ENCODE measurements around the gene GATA2. TPM values are rescaled to one million over a fixed set of nuclear protein-coding genes. Genes with fewer than 3 reads are reported as not detected.
A peak's percentile ranks its signal among the peaks of the same experiment; 100 is the strongest.

Gene GATA2
- total and polyA plus RNA-seq, 5 donors: 9.7 to 18.1 (median 14.3) TPM

- H3K27me3 ChIP-seq (ENCODE audit: control insufficient read depth, insufficient read depth): no peaks in the 10 kb centered on the region
- WGBS: 90% methylated on average over 21 of the region's 21 CpGs
- H3K4me3 ChIP-seq (ENCODE audit: low read length): no peak overlapping the region
- intact Hi-C loops (cut with DNase I): no loop called here
- peak in 1 of 3 donors; percentile 6 for DNase-seq
- H3K4me1 ChIP-seq (ENCODE audit: control insufficient read depth, insufficient read depth, low read length): no peaks in the 10 kb centered on the region
- no peak overlapping the region for H3K27ac ChIP-seq (ENCODE audit: low read length)
- H3K9me3 ChIP-seq (ENCODE audit: control insufficient read depth, low read length): no peaks in the 10 kb centered on the region
- ATAC-seq: no peak
Observed at GRCh38 chr3:128452678-128453275, 40.2 kb downstream of the GATA2 start.

GRCh38 chr3:128452120-128452519 is 40.9 kb downstream of the GATA2 start:
- 89% methylated on average over 9 of the region's 9 CpGs for WGBS
- ATAC-seq: no peak
- Histone ChIP-seq H3K4me3 (ENCODE audit: low read length) (no peak overlapping the region), H3K4me1 (ENCODE audit: control insufficient read depth, insufficient read depth, low read length) (no peaks in the 10 kb centered on the region), H3K27me3 (ENCODE audit: control insufficient read depth, insufficient read depth) (no peaks in the 10 kb centered on the region), H3K27ac (ENCODE audit: low read length) (no peak overlapping the region), H3K9me3 (ENCODE audit: control insufficient read depth, low read length) (no peaks in the 10 kb centered on the region)
- intact Hi-C loops (cut with DNase I): no loop called here
- DNase-seq: no peak

- no peaks in the 10 kb centered on the region for H3K4me1 ChIP-seq (ENCODE audit: control insufficient read depth, insufficient read depth, low read length)
- WGBS: 86% methylated on average over 6 of the region's 6 CpGs
- intact Hi-C loops (cut with DNase I): no loop called here
Observed at GRCh38 chr3:128449111-128449638, 43.8 kb downstream of the GATA2 start.

GRCh38 chr3:128448491-128448890 is 44.5 kb downstream of the GATA2 start:
- intact Hi-C loops (cut with DNase I): no loop called here
- Histone ChIP-seq H3K9me3 (ENCODE audit: control insufficient read depth, low read length) (no peaks in the 10 kb centered on the region), H3K4me3 (ENCODE audit: low read length) (no peak overlapping the region), H3K4me1 (ENCODE audit: control insufficient read depth, insufficient read depth, low read length) (no peaks in the 10 kb centered on the region), H3K27me3 (ENCODE audit: control insufficient read depth, insufficient read depth) (no peaks in the 10 kb centered on the region), H3K27ac (ENCODE audit: low read length) (no peak overlapping the region)
- WGBS: 61% methylated on average over 6 of the region's 6 CpGs
- DNase-seq: peak in 1 of 3 donors; percentile 4
- ATAC-seq: no peak

More at GRCh38 chr3:128449111-128449638, 43.8 kb downstream of the GATA2 start:
- Histone ChIP-seq H3K27ac (ENCODE audit: low read length) (no peak overlapping the region), H3K4me3 (ENCODE audit: low read length) (no peak overlapping the region), H3K9me3 (ENCODE audit: control insufficient read depth, low read length) (no peaks in the 10 kb centered on the region), H3K27me3 (ENCODE audit: control insufficient read depth, insufficient read depth) (no peaks in the 10 kb centered on the region)
- ATAC-seq (no peak), DNase-seq (peak in 1 of 3 donors; percentile 5)

GRCh38 chr3:128447561-128448013 is 45.4 kb downstream of the GATA2 start:
- intact Hi-C loops (cut with DNase I): no loop called here
- H3K27ac ChIP-seq (ENCODE audit: low read length): no peak overlapping the region
- WGBS: 94% methylated on average over 3 of the region's 3 CpGs
- H3K4me1 ChIP-seq (ENCODE audit: control insufficient read depth, insufficient read depth, low read length): no peaks in the 10 kb centered on the region
- H3K4me3 ChIP-seq (ENCODE audit: low read length): no peak overlapping the region
- H3K27me3 ChIP-seq (ENCODE audit: control insufficient read depth, insufficient read depth): no peaks in the 10 kb centered on the region
- DNase-seq: no peak
- no peaks in the 10 kb centered on the region for H3K9me3 ChIP-seq (ENCODE audit: control insufficient read depth, low read length)
- ATAC-seq: no peak

GRCh38 chr3:128446821-128447220 is 46.2 kb downstream of the GATA2 start:
- Histone ChIP-seq H3K4me3 (ENCODE audit: low read length) (no peak overlapping the region), H3K9me3 (ENCODE audit: control insufficient read depth, low read length) (no peaks in the 10 kb centered on the region), H3K27ac (ENCODE audit: low read length) (no peak overlapping the region), H3K27me3 (ENCODE audit: control insufficient read depth, insufficient read depth) (no peaks in the 10 kb centered on the region), H3K4me1 (ENCODE audit: control insufficient read depth, insufficient read depth, low read length) (no peaks in the 10 kb centered on the region)
- intact Hi-C loops (cut with DNase I): no loop called here
- ATAC-seq: no peak
- 94% methylated on average over 1 of the region's 1 CpG for WGBS
- no peak for DNase-seq

- H3K4me3 ChIP-seq (ENCODE audit: low read length): no peak overlapping the region
- H3K9me3 ChIP-seq (ENCODE audit: control insufficient read depth, low read length): no peaks in the 10 kb centered on the region
- H3K27ac ChIP-seq (ENCODE audit: low read length): no peak overlapping the region
- no peaks in the 10 kb centered on the region for H3K4me1 ChIP-seq (ENCODE audit: control insufficient read depth, insufficient read depth, low read length)
- intact Hi-C loops (cut with DNase I): no loop called here
- WGBS: 91% methylated on average over 1 of the region's 1 CpG
- DNase-seq: no peak
- H3K27me3 ChIP-seq (ENCODE audit: control insufficient read depth, insufficient read depth): no peaks in the 10 kb centered on the region
- no peak for ATAC-seq
Observed at GRCh38 chr3:128445357-128445756, 47.6 kb downstream of the GATA2 start.

GRCh38 chr3:128443771-128444170 is 49.2 kb downstream of the GATA2 start:
- ATAC-seq: no peak
- H3K4me1 ChIP-seq (ENCODE audit: control insufficient read depth, insufficient read depth, low read length): no peaks in the 10 kb centered on the region
- H3K4me3 ChIP-seq (ENCODE audit: low read length): no peak overlapping the region
- no peak for DNase-seq
- intact Hi-C loops (cut with DNase I): no loop called here
- H3K27me3 ChIP-seq (ENCODE audit: control insufficient read depth, insufficient read depth): no peaks in the 10 kb centered on the region
- H3K9me3 ChIP-seq (ENCODE audit: control insufficient read depth, low read length): no peaks in the 10 kb centered on the region
- no peak overlapping the region for H3K27ac ChIP-seq (ENCODE audit: low read length)
- 74% methylated on average over 3 of the region's 3 CpGs for WGBS

- Histone ChIP-seq H3K27me3 (ENCODE audit: control insufficient read depth, insufficient read depth) (no peaks in the 10 kb centered on the region), H3K9me3 (ENCODE audit: control insufficient read depth, low read length) (no peaks in the 10 kb centered on the region), H3K4me3 (ENCODE audit: low read length) (no peak overlapping the region), H3K27ac (ENCODE audit: low read length) (no peak overlapping the region), H3K4me1 (ENCODE audit: control insufficient read depth, insufficient read depth, low read length) (no peaks in the 10 kb centered on the region)
- no peak for ATAC-seq
- intact Hi-C loops (cut with DNase I): no loop called here
- no peak for DNase-seq
- WGBS: 85% methylated on average over 6 of the region's 6 CpGs
Observed at GRCh38 chr3:128442949-128443348, 50.1 kb downstream of the GATA2 start.

- H3K27me3 ChIP-seq (ENCODE audit: control insufficient read depth, insufficient read depth): no peaks in the 10 kb centered on the region
- no peak overlapping the region for H3K27ac ChIP-seq (ENCODE audit: low read length)
- intact Hi-C loops (cut with DNase I): no loop called here
- 75% methylated on average over 7 of the region's 7 CpGs for WGBS
- no peaks in the 10 kb centered on the region for H3K9me3 ChIP-seq (ENCODE audit: control insufficient read depth, low read length)
- no peaks in the 10 kb centered on the region for H3K4me1 ChIP-seq (ENCODE audit: control insufficient read depth, insufficient read depth, low read length)
- DNase-seq (no peak), ATAC-seq (no peak)
- no peak overlapping the region for H3K4me3 ChIP-seq (ENCODE audit: low read length)
Observed at GRCh38 chr3:128442070-128442469, 50.9 kb downstream of the GATA2 start.

GRCh38 chr3:128439226-128439625 is 53.8 kb downstream of the GATA2 start:
- Histone ChIP-seq H3K9me3 (ENCODE audit: control insufficient read depth, low read length) (no peaks in the 10 kb centered on the region), H3K4me3 (ENCODE audit: low read length) (no peak overlapping the region), H3K4me1 (ENCODE audit: control insufficient read depth, insufficient read depth, low read length) (no peaks in the 10 kb centered on the region), H3K27me3 (ENCODE audit: control insufficient read depth, insufficient read depth) (no peaks in the 10 kb centered on the region), H3K27ac (ENCODE audit: low read length) (no peak overlapping the region)
- intact Hi-C loops (cut with DNase I): no loop called here
- DNase-seq: no peak
- peak; percentile 35 to 46 for ATAC-seq
- WGBS: 45% methylated on average over 3 of the region's 3 CpGs

All from right cardiac atrium (tissue), 5 donors.